Embryonic facial prominence (tissue), 1 donor: ENCODE measurements around the gene TXNDC11.

Experiments used
- DNase-seq: peaks from one replicate; pipeline ENCODE4 v3.0.0-alpha.2; 2016; ENCODE audit errors: extremely low spot score

The TXNDC11 gene

DNA sequence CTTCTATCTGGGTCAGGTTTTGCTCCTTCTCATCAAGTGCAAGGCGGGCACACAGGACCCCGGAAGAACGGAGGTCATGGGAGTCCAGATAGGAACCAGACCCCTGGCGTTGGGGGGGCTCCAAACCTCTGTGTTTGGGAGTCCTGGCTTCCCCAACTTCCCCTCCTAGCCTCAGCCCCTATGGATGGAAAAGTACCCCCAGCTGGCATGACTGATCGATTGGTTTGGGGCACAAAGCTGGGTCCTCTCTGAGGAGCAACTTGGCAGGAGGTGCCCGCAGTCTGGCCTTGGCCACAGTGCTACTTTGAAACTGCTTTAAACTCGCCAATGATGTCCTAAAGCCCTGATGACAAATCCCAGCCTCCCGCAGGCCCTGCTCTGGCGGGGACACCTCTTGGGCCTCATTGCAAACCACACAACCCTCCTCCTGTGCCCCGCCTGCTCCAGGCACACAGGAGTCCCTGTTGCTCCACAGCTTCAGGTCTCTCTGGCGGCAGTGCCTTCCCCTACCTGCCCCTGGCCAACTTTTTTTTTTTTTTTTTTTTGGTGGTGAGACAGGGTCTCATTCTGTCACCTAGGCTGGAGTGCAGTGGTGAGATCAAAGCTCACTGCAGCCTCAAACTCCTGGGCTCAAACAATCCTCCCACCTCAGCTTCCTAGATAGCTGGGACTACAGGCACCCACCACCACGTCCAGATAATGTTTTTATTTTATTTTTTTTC, 112.5 kb downstream of the TXNDC11 start:
- no peak for DNase-seq
